Common myeloid progenitor, CD34-positive (primary cell): ENCODE measurements around the gene DENND10.
"Not testable (repeated sequence)": the region's sequence is repeated elsewhere in the genome, so short reads cannot be mapped to it uniquely, and the experiment has no call there.

ENCODE experiments used
- CTCF ChIA-PET: fragments of 350-600 bp; sonication (Branson Sonifier 250); formaldehyde crosslinking; loops from one replicate; lab custom pipeline; 2021; ENCODE audit warnings: antibody characterized with exemption; lab: Charles Lee
- POLR2A ChIA-PET: fragments of 350-600 bp; sonication (Branson Sonifier 250); formaldehyde crosslinking; loops from one replicate; lab custom pipeline; 2021; ENCODE audit warnings: antibody characterized with exemption; lab: Charles Lee
- DNase-seq, 3 donors: peaks; one replicate each; pipeline versions ENCODE4 v3.0.0 to v3.0.0-alpha.2; 2013
- H3K27ac ChIP-seq, 2 experiments: 1 replicate in 1 of 2; 2 replicates in 1 of 2; pipeline ENCODE4 v1.7.0; 2013; ENCODE audit warnings: inconsistent platforms in 2 of 2, low read length in 2 of 2, mild to moderate bottlenecking in 2 of 2, low read depth in 1 of 2, moderate library complexity in 1 of 2; ENCODE audit not compliant: severe bottlenecking in 2 of 2, insufficient read depth in 1 of 2, poor library complexity in 1 of 2
- H3K27me3 ChIP-seq, 5 experiments: replicated peaks in 2 of 5; 1 replicate in 3 of 5; 2 replicates in 2 of 5; pipeline versions ENCODE4 v1.6.1 to v1.7.0; 2013; ENCODE audit warnings: low read length in 4 of 5, mild to moderate bottlenecking in 2 of 5, moderate library complexity in 2 of 5, inconsistent platforms in 1 of 5; ENCODE audit not compliant: insufficient read depth in 5 of 5, control insufficient read depth in 4 of 5
- H3K36me3 ChIP-seq, 4 experiments: 1 replicate in 2 of 4; 2 replicates in 2 of 4; pipeline versions ENCODE4 v1.6.1 to v1.7.0; 2013; ENCODE audit warnings: low read length in 3 of 4, control low read depth in 1 of 4, mild to moderate bottlenecking in 1 of 4; ENCODE audit not compliant: control insufficient read depth in 4 of 4, insufficient read depth in 4 of 4
- H3K4me1 ChIP-seq, 4 experiments: 1 replicate in 3 of 4; 2 replicates in 1 of 4; pipeline versions ENCODE4 v1.6.1 to v1.7.1; 2013; ENCODE audit warnings: low read length in 3 of 4, mild to moderate bottlenecking in 3 of 4, control low read depth in 1 of 4, inconsistent platforms in 1 of 4, moderate library complexity in 1 of 4; ENCODE audit not compliant: control insufficient read depth in 4 of 4, insufficient read depth in 4 of 4; ENCODE audit errors: control extremely low read depth in 1 of 4
- H3K4me3 ChIP-seq, 7 experiments: 1 replicate in 4 of 7; 2 replicates in 3 of 7; pipeline versions ENCODE4 v1.5.1 to v1.7.0; 2013; ENCODE audit warnings: mild to moderate bottlenecking in 7 of 7, low read length in 6 of 7, moderate library complexity in 6 of 7, inconsistent platforms in 2 of 7, low read depth in 2 of 7, control low read depth in 1 of 7; ENCODE audit not compliant: insufficient read depth in 4 of 7, control insufficient read depth in 1 of 7; ENCODE audit errors: extremely low read depth in 1 of 7
- H3K9me3 ChIP-seq, 5 experiments: 1 replicate in 4 of 5; 2 replicates in 1 of 5; pipeline versions ENCODE4 v1.6.1 to v1.7.1; 2013; ENCODE audit warnings: low read length in 4 of 5, mild to moderate bottlenecking in 2 of 5, inconsistent platforms in 1 of 5, low read depth in 1 of 5, moderate library complexity in 1 of 5; ENCODE audit not compliant: control insufficient read depth in 4 of 5, insufficient read depth in 2 of 5; ENCODE audit errors: control extremely low read depth in 1 of 5
- WGBS: methylation state at CpG from one replicate; pipeline ENCODE4 v1.1.5; 2013; ENCODE audit not compliant: insufficient coverage; 5-methylcytosine and 5-hydroxymethylcytosine counted together

DENND10 gene

GRCh38 chr10:119084896-119085295 lies 19.0 kb upstream of the DENND10 start:
- no peaks in the 10 kb centered on the region for H3K36me3 ChIP-seq
- ChIA-PET POLR2A (no interaction called here), CTCF (interaction anchor here (1.1 to 1.4 kb wide), 2 partner anchors 12 to 48 kb away, joined by 4 read pairs; no protein-coding TSS in a partner anchor)
- H3K27ac ChIP-seq, result no peak overlapping the region
- no peak for DNase-seq
- peaks cover 3 to 27% (median 10%) of the 10 kb centered on the region in 4 experiments for H3K4me1 ChIP-seq
- WGBS, result 98% methylated on average over 10 of the region's 11 CpGs
- no peaks in the 10 kb centered on the region for H3K27me3 ChIP-seq
- no peaks in the 10 kb centered on the region for H3K9me3 ChIP-seq
- no peak overlapping the region for H3K4me3 ChIP-seq

- no peak for DNase-seq
- Histone ChIP-seq H3K4me3 (no peak overlapping the region), H3K4me1 (peaks cover 0 to 27% (median 12%) of the 10 kb centered on the region in 4 experiments), H3K27me3 (no peaks in the 10 kb centered on the region), H3K9me3 (no peaks in the 10 kb centered on the region), H3K27ac (no peak overlapping the region), H3K36me3 (no peaks in the 10 kb centered on the region)
- 96% methylated on average over 3 of the region's 4 CpGs for WGBS
- ChIA-PET POLR2A (no interaction called here), CTCF (interaction anchor here (0.7 kb wide), 1 partner anchor 463 kb away, joined by 3 read pairs; no protein-coding TSS in a partner anchor)
Observed at GRCh38 chr10:119087271-119087882, 16.5 kb upstream of the DENND10 start.

- no peak overlapping the region for H3K4me3 ChIP-seq
- DNase-seq, result peak in 1 of 3 donors; percentile 24
- no peaks in the 10 kb centered on the region for H3K36me3 ChIP-seq
- 95% methylated on average over 9 of the region's 13 CpGs for WGBS
- peaks cover 0 to 25% (median 8%) of the 10 kb centered on the region in 4 experiments for H3K4me1 ChIP-seq
- no peaks in the 10 kb centered on the region for H3K9me3 ChIP-seq
- H3K27me3 ChIP-seq, result no peaks in the 10 kb centered on the region
- peak overlapping the region in 1 of 2 experiments; percentile 39 for H3K27ac ChIP-seq
- POLR2A ChIA-PET, result interaction anchor here (0.9 kb wide), 1 partner anchor 22 kb away, joined by 3 read pairs; no protein-coding TSS in a partner anchor
- CTCF ChIA-PET, result interaction anchor here (1.3 kb wide), 1 partner anchor 22 kb away, joined by 3 read pairs; no protein-coding TSS in a partner anchor
Observed at GRCh38 chr10:119090026-119090795, 13.7 kb upstream of the DENND10 start.

- H3K27ac ChIP-seq, result peak overlapping the region in 1 of 2 experiments; percentile 39
- H3K4me1 ChIP-seq, result peaks cover 0 to 21% (median 7%) of the 10 kb centered on the region in 4 experiments
- 56% methylated on average over 3 of the region's 5 CpGs for WGBS
- H3K27me3 ChIP-seq, result no peaks in the 10 kb centered on the region
- ChIA-PET CTCF (interaction anchor here (1.3 kb wide), 1 partner anchor 22 kb away, joined by 3 read pairs; no protein-coding TSS in a partner anchor), POLR2A (interaction anchor here (0.9 kb wide), 1 partner anchor 22 kb away, joined by 3 read pairs; no protein-coding TSS in a partner anchor)
- no peak overlapping the region for H3K4me3 ChIP-seq
- no peaks in the 10 kb centered on the region for H3K9me3 ChIP-seq
- H3K36me3 ChIP-seq, result no peaks in the 10 kb centered on the region
- peak; percentile 74 to 91 (median 87) for DNase-seq
Observed at GRCh38 chr10:119090968-119091367, 12.9 kb upstream of the DENND10 start.

- no peaks in the 10 kb centered on the region for H3K27me3 ChIP-seq
- no peak for DNase-seq
- CTCF ChIA-PET, result interaction anchor here (0.7 to 0.8 kb wide), 2 partner anchors 96 to 677 kb away, joined by 3 read pairs; no protein-coding TSS in a partner anchor
- H3K27ac ChIP-seq, result no peak overlapping the region
- H3K36me3 ChIP-seq, result no peaks in the 10 kb centered on the region
- H3K4me1 ChIP-seq, result peaks cover 0 to 10% (median 5%) of the 10 kb centered on the region in 4 experiments
- 93% methylated on average over 3 of the region's 4 CpGs for WGBS
- POLR2A ChIA-PET, result no interaction called here
- no peak overlapping the region for H3K4me3 ChIP-seq
- no peaks in the 10 kb centered on the region for H3K9me3 ChIP-seq
Observed at GRCh38 chr10:119095640-119096039, 8.3 kb upstream of the DENND10 start.

GRCh38 chr10:119096641-119097415 lies 7.1 kb upstream of the DENND10 start:
- not testable (repeated sequence) for H3K27ac ChIP-seq, DNase-seq, H3K4me3 ChIP-seq, H3K9me3 ChIP-seq, H3K27me3 ChIP-seq, H3K4me1 ChIP-seq, H3K36me3 ChIP-seq
- ChIA-PET POLR2A (interaction anchor here (0.6 kb wide), 1 partner anchor 27 kb away, joined by 4 read pairs; no protein-coding TSS in a partner anchor), CTCF (interaction anchor here (0.8 to 1.3 kb wide), 2 partner anchors 12 to 95 kb away, joined by 3 to 4 read pairs; no protein-coding TSS in a partner anchor)
- WGBS, result 100% methylated on average over 4 of the region's 12 CpGs
